NB4 (cell line): ENCODE measurements around the gene HRG.

Source experiments
- CTCF ChIP-seq: IDR thresholded peaks from one replicate; pipeline ENCODE4 v1.5.1; 2012; ENCODE audit warnings: low read depth, low read length
- MAX ChIP-seq: IDR thresholded peaks from 2 replicates; pipeline ENCODE4 v1.6.1; 2011; ENCODE audit warnings: low read depth, low read length
- MYC ChIP-seq: IDR thresholded peaks from 2 replicates; pipeline ENCODE4 v1.6.1; 2011; ENCODE audit warnings: low read depth, low read length
- POLR2A ChIP-seq: IDR thresholded peaks from 2 replicates; pipeline ENCODE4 v1.6.1; 2011; ENCODE audit warnings: mild to moderate bottlenecking; ENCODE audit not compliant: insufficient read length; ENCODE audit errors: extremely low read depth

- TF ChIP-seq CTCF (no peak), MAX (no peak), POLR2A (no peak), MYC (no peak)
Observed at GRCh38 chr3:186633481-186633880, 32.3 kb upstream of the HRG start.
